Measurements from ENCODE around the gene TGIF1. TPM values are rescaled to one million over a fixed set of nuclear protein-coding genes. Genes with fewer than 3 reads are reported as not detected.
"Not testable (repeated sequence)": the region's sequence is repeated elsewhere in the genome, so short reads cannot be mapped to it uniquely, and the experiment has no call there.

TGIF1 gene
- total RNA-seq, 1 donor from 2014 or later = 111 TPM

GRCh38 chr18:3405713-3406112 lies 44.3 kb upstream of the TGIF1 start:
- Mint-ChIP-seq H3K27me3 (no peaks in the 10 kb centered on the region), H3K9me3 (ENCODE audit: low read depth) (peaks cover 10% of the 10 kb centered on the region), H3K4me3 (ENCODE audit: low read depth) (no peak overlapping the region)

GRCh38 chr18:3408107-3408506 lies 41.9 kb upstream of the TGIF1 start:
- Mint-ChIP-seq H3K36me3 (ENCODE audit: insufficient read depth) (peaks cover 2% of the 10 kb centered on the region), H3K27me3 (no peaks in the 10 kb centered on the region), H3K4me1 (ENCODE audit: low read depth) (no peaks in the 10 kb centered on the region), H3K4me3 (ENCODE audit: low read depth) (no peak overlapping the region), H3K27ac (no peak overlapping the region), H3K9me3 (ENCODE audit: low read depth) (peaks cover 5% of the 10 kb centered on the region)
- no peak for DNase-seq (ENCODE audit: low spot score, unreplicated experiment)
- TF ChIP-seq, protein P1, sequence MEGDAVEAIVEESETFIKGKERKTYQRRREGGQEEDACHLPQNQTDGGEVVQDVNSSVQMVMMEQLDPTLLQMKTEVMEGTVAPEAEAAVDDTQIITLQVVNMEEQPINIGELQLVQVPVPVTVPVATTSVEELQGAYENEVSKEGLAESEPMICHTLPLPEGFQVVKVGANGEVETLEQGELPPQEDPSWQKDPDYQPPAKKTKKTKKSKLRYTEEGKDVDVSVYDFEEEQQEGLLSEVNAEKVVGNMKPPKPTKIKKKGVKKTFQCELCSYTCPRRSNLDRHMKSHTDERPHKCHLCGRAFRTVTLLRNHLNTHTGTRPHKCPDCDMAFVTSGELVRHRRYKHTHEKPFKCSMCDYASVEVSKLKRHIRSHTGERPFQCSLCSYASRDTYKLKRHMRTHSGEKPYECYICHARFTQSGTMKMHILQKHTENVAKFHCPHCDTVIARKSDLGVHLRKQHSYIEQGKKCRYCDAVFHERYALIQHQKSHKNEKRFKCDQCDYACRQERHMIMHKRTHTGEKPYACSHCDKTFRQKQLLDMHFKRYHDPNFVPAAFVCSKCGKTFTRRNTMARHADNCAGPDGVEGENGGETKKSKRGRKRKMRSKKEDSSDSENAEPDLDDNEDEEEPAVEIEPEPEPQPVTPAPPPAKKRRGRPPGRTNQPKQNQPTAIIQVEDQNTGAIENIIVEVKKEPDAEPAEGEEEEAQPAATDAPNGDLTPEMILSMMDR (IDR thresholded peaks at IDR 0.05; ENCODE audit: unreplicated experiment) = no peak

More at GRCh38 chr18:3405713-3406112, 44.3 kb upstream of the TGIF1 start:
- TF ChIP-seq, protein P1 (IDR thresholded peaks at IDR 0.05; ENCODE audit: unreplicated experiment) = no peak
- H3K27ac Mint-ChIP-seq = no peak overlapping the region
- peaks cover 2% of the 10 kb centered on the region for H3K36me3 Mint-ChIP-seq (ENCODE audit: insufficient read depth)
- H3K4me1 Mint-ChIP-seq (ENCODE audit: low read depth) = no peaks in the 10 kb centered on the region
- DNase-seq (ENCODE audit: low spot score, unreplicated experiment) = no peak

DNA sequence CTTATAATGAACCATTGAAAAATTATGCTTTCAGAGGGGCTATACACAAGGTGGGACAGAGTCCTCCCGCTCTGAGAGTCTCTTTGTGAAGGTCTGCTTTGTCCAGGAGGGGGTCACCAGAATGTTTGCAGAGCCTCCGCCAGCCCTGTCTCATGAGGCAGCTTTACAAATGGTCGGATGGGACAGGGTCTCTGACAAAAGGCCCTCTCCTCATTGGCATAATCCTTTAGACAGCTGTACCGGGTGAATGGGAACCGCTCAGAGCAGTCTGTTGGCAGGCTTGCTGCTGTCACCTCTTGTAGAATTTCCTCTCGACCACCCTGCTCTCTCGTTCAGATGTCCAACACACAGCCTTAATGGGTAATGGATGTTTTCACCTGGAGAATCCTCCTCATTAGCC lies 40.2 kb upstream of the TGIF1 start:
- no peak overlapping the region for H3K4me3 Mint-ChIP-seq (ENCODE audit: low read depth)
- no peak overlapping the region for H3K27ac Mint-ChIP-seq
- peaks cover 5% of the 10 kb centered on the region for H3K9me3 Mint-ChIP-seq (ENCODE audit: low read depth)
- TF ChIP-seq, protein P1 (IDR thresholded peaks at IDR 0.05; ENCODE audit: unreplicated experiment) = no peak
- H3K36me3 Mint-ChIP-seq (ENCODE audit: insufficient read depth) = peaks cover 2% of the 10 kb centered on the region
- no peak for DNase-seq (ENCODE audit: low spot score, unreplicated experiment)
- no peaks in the 10 kb centered on the region for H3K27me3 Mint-ChIP-seq
- H3K4me1 Mint-ChIP-seq (ENCODE audit: low read depth) = no peaks in the 10 kb centered on the region

- Mint-ChIP-seq H3K36me3 (ENCODE audit: insufficient read depth) (peaks cover 2% of the 10 kb centered on the region), H3K27ac (no peak overlapping the region), H3K4me3 (ENCODE audit: low read depth) (no peak overlapping the region), H3K27me3 (no peaks in the 10 kb centered on the region), H3K4me1 (ENCODE audit: low read depth) (no peaks in the 10 kb centered on the region), H3K9me3 (ENCODE audit: low read depth) (peaks cover 4% of the 10 kb centered on the region)
- no peak for DNase-seq (ENCODE audit: low spot score, unreplicated experiment)
- TF ChIP-seq, protein P1 (IDR thresholded peaks at IDR 0.05; ENCODE audit: unreplicated experiment) = no peak
Observed at GRCh38 chr18:3410273-3410672, 39.7 kb upstream of the TGIF1 start.

- not testable (repeated sequence) for DNase-seq (ENCODE audit: low spot score, unreplicated experiment); H3K4me3 Mint-ChIP-seq (ENCODE audit: low read depth); H3K4me1 Mint-ChIP-seq (ENCODE audit: low read depth); H3K27me3 Mint-ChIP-seq; H3K27ac Mint-ChIP-seq; H3K36me3 Mint-ChIP-seq (ENCODE audit: insufficient read depth); H3K9me3 Mint-ChIP-seq (ENCODE audit: low read depth)
Observed at GRCh38 chr18:3410876-3411275, 39.1 kb upstream of the TGIF1 start.

DNA sequence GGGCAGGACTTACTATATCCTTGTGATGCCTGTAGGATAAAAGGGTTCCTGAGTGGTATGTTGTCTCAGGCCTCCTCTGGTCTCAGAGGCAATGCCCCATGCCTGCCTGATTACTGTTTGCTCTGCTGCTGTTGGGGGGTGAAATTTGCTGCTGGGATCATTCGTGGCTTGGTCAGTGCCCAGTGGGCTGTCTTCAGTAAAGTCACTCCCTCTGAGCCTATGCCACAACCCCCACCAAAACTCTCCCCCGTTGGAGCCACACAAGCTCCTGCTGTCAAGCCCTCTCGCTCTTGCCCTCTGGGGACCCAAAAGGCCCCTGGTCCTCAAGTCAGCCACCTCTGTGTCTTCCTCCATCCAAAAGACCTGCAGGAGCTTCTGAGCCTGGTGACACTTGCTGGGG lies 38.6 kb upstream of the TGIF1 start:
- no peak overlapping the region for H3K4me3 Mint-ChIP-seq (ENCODE audit: low read depth)
- no peaks in the 10 kb centered on the region for H3K4me1 Mint-ChIP-seq (ENCODE audit: low read depth)
- TF ChIP-seq, protein P1 (IDR thresholded peaks at IDR 0.05; ENCODE audit: unreplicated experiment) = no peak
- no peaks in the 10 kb centered on the region for H3K36me3 Mint-ChIP-seq (ENCODE audit: insufficient read depth)
- no peak for DNase-seq (ENCODE audit: low spot score, unreplicated experiment)
- H3K9me3 Mint-ChIP-seq (ENCODE audit: low read depth) = no peaks in the 10 kb centered on the region
- H3K27me3 Mint-ChIP-seq = no peaks in the 10 kb centered on the region
- no peak overlapping the region for H3K27ac Mint-ChIP-seq

Measured in progenitor cell of endocrine pancreas (in vitro differentiated cells).